WTC11 (cell line): ENCODE measurements around the gene GABRG3. TPM values are rescaled to one million over a fixed set of nuclear protein-coding genes. Genes with fewer than 3 reads are reported as not detected.

Experiments
- ATAC-seq: fragments of 200-7000 bp; cut with Tn5 transposase; 2 replicates; pipeline ENCODE4 v1.10.0; 2021; ENCODE audit warnings: mild to moderate bottlenecking, moderate library complexity
- CTCF ChIA-PET: fragments of 300-600 bp; sonication (Branson Sonifier 250); formaldehyde crosslinking; loops from one replicate; lab custom pipeline; 2021; ENCODE audit warnings: antibody characterized with exemption; lab: Charles Lee
- POLR2A ChIA-PET: fragments of 350-600 bp; sonication (Branson Sonifier 250); formaldehyde crosslinking; loops from one replicate; lab custom pipeline; 2021; ENCODE audit warnings: antibody characterized with exemption; lab: Charles Lee
- DNase-seq: peaks from one replicate; pipeline ENCODE4 v3.0.0; 2021; ENCODE audit warnings: low spot score
- H3K27ac Mint-ChIP-seq: 2 replicates; pipeline ENCODE4 v1.8.0; 2021; ENCODE audit warnings: mixed read lengths
- H3K27me3 Mint-ChIP-seq: 2 replicates; pipeline ENCODE4 v1.8.0; 2021; ENCODE audit warnings: low read depth, mild to moderate bottlenecking, moderate library complexity, mixed read lengths
- H3K36me3 Mint-ChIP-seq: 2 replicates; pipeline ENCODE4 v1.8.0; 2021; ENCODE audit warnings: mixed read lengths
- H3K4me1 Mint-ChIP-seq: 2 replicates; pipeline ENCODE4 v1.8.0; 2022; ENCODE audit warnings: mixed read lengths
- H3K4me3 Mint-ChIP-seq: 2 replicates; pipeline ENCODE4 v1.8.0; 2021; ENCODE audit warnings: mild to moderate bottlenecking, moderate library complexity, mixed read lengths
- H3K9me3 Mint-ChIP-seq: 2 replicates; pipeline ENCODE4 v1.8.0; 2021; ENCODE audit warnings: mixed read lengths
- CREM ChIP-seq: sonication (generic); formaldehyde crosslinking; IDR thresholded peaks from 2 replicates; pipeline ENCODE4 v1.8.1; 2022; ENCODE audit warnings: mild to moderate bottlenecking, missing genetic modification reagents, moderate library complexity
- JAZF1 ChIP-seq: fragments of 250-450 bp; sonication (Bioruptor Pico); IDR thresholded peaks from 2 replicates; pipeline ENCODE4 v1.9.0; 2021; ENCODE audit warnings: moderate library complexity, mild to moderate bottlenecking, inconsistent platforms
- RELA ChIP-seq: sonication (generic); formaldehyde crosslinking; IDR thresholded peaks from 2 replicates; pipeline ENCODE4 v1.8.1; 2022; ENCODE audit warnings: missing genetic modification reagents, mild to moderate bottlenecking, borderline replicate concordance
- TEAD1 ChIP-seq: sonication (generic); formaldehyde crosslinking; IDR thresholded peaks from 2 replicates; pipeline ENCODE4 v1.8.0; 2022; ENCODE audit warnings: mild to moderate bottlenecking, missing genetic modification reagents
- total RNA-seq: library from RNA; stranded (reverse); gene quantifications from 3 replicates; pipeline ENCODE4 v1.2.3, GENCODE V29; 2021
- TF ChIP-seq, protein P1 (sequence below): sonication (generic); formaldehyde crosslinking; IDR thresholded peaks from 2 replicates; pipeline ENCODE4 v1.8.1; 2023; ENCODE audit warnings: mild to moderate bottlenecking, moderate library complexity, missing genetic modification reagents
- TF ChIP-seq, protein P2 (sequence below): sonication (generic); formaldehyde crosslinking; IDR thresholded peaks from 2 replicates; pipeline ENCODE4 v1.8.1; 2023; ENCODE audit warnings: mild to moderate bottlenecking, missing genetic modification reagents
- TF ChIP-seq, protein P3 (sequence below): sonication (generic); formaldehyde crosslinking; IDR thresholded peaks from 2 replicates; pipeline ENCODE4 v1.8.0; 2022; ENCODE audit warnings: mild to moderate bottlenecking, missing genetic modification reagents
- TF ChIP-seq, protein P4 (sequence below): sonication (generic); formaldehyde crosslinking; IDR thresholded peaks from 2 replicates; pipeline ENCODE4 v1.8.1; 2023; ENCODE audit warnings: mild to moderate bottlenecking, missing genetic modification reagents, moderate library complexity
- TF ChIP-seq, protein P5 (sequence below): sonication (generic); formaldehyde crosslinking; IDR thresholded peaks from 2 replicates; pipeline ENCODE4 v1.8.1; 2022; ENCODE audit warnings: low read depth, missing genetic modification reagents, borderline replicate concordance
- TF ChIP-seq, protein P6 (sequence below): sonication (generic); formaldehyde crosslinking; IDR thresholded peaks from 2 replicates; pipeline ENCODE4 v1.8.0; 2022; ENCODE audit warnings: mild to moderate bottlenecking, missing genetic modification reagents
- TF ChIP-seq, protein P7 (sequence below): sonication (generic); formaldehyde crosslinking; IDR thresholded peaks from 2 replicates; pipeline ENCODE4 v1.8.1; 2022; ENCODE audit warnings: mild to moderate bottlenecking, moderate library complexity, missing genetic modification reagents
- TF ChIP-seq, protein P8 (sequence below): fragments of 250-450 bp; sonication (Bioruptor Pico); IDR thresholded peaks from 2 replicates; pipeline ENCODE4 v1.9.0; 2021; ENCODE audit warnings: mild to moderate bottlenecking, borderline replicate concordance

The GABRG3 gene
- total RNA-seq, 1 experiment from 2014 or later, result 0.72 TPM

DNA sequence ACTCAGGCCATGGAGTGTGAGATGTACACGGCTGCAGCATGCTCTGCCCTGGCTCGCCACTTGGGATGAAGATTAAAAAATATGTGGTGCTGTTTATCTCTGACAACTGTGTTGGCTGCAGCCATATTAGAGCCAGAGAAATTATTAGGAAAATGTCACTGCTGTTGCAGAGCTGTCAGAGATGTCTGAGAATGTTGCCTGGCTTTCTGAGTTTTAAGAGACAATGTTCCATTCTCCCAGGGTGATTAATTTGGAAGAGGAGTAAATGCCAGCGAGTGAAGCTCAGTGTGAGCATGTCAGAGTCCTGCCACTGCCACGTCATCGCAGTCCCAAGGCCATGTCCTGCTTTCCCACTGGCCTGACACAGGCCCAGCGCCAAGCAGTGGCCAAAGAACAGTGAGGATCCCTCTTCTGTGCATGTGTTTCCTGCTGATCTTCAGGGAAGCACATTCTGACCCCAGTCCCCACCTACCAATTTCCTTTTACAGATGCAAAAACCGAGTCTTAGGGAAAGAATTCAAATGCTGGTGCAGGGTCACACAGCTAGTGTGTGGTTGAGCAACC lies 370.9 kb downstream of the GABRG3 start (continued):
- TF ChIP-seq, protein P1, sequence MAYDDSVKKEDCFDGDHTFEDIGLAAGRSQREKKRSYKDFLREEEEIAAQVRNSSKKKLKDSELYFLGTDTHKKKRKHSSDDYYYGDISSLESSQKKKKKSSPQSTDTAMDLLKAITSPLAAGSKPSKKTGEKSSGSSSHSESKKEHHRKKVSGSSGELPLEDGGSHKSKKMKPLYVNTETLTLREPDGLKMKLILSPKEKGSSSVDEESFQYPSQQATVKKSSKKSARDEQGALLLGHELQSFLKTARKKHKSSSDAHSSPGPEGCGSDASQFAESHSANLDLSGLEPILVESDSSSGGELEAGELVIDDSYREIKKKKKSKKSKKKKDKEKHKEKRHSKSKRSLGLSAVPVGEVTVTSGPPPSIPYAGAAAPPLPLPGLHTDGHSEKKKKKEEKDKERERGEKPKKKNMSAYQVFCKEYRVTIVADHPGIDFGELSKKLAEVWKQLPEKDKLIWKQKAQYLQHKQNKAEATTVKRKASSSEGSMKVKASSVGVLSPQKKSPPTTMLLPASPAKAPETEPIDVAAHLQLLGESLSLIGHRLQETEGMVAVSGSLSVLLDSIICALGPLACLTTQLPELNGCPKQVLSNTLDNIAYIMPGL, result no peak

DNA sequence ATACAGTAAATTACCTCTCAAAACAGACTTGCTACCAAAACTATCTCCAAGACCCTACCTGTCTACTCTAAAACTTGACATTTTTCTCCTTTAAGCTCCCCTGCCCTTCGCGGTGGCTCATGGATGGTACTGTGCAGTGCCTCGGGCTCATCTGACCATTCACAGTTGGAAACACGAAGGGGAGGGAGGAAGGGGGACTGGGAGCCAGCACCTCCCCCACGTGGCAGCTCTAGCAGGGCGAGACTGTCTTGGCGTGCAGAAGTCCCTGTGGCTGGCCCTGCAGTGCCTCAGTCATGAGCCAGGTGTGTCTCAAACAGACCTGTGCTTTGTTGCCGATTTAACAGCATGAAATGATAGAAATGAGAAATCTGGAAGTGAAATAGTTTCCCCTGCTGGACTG lies 372.0 kb downstream of the GABRG3 start:
- CTCF ChIA-PET, result interaction anchor here (2.6 kb wide), 1 partner anchor 15 kb away, joined by 13 read pairs; no protein-coding TSS in a partner anchor
- Mint-ChIP-seq H3K27ac (no peak overlapping the region), H3K9me3 (peaks cover 12% of the 10 kb centered on the region), H3K27me3 (no peaks in the 10 kb centered on the region), H3K4me3 (no peak overlapping the region), H3K4me1 (peaks cover 32% of the 10 kb centered on the region), H3K36me3 (no peaks in the 10 kb centered on the region)
- POLR2A ChIA-PET, result no interaction called here
- TF ChIP-seq, protein P2, sequence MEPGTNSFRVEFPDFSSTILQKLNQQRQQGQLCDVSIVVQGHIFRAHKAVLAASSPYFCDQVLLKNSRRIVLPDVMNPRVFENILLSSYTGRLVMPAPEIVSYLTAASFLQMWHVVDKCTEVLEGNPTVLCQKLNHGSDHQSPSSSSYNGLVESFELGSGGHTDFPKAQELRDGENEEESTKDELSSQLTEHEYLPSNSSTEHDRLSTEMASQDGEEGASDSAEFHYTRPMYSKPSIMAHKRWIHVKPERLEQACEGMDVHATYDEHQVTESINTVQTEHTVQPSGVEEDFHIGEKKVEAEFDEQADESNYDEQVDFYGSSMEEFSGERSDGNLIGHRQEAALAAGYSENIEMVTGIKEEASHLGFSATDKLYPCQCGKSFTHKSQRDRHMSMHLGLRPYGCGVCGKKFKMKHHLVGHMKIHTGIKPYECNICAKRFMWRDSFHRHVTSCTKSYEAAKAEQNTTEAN (CRISPR knock-in tag), result no peak
- TF ChIP-seq, protein P3, sequence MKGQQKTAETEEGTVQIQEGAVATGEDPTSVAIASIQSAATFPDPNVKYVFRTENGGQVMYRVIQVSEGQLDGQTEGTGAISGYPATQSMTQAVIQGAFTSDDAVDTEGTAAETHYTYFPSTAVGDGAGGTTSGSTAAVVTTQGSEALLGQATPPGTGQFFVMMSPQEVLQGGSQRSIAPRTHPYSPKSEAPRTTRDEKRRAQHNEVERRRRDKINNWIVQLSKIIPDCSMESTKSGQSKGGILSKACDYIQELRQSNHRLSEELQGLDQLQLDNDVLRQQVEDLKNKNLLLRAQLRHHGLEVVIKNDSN (CRISPR knock-in tag), result 0 out of 2 replicates have a peak, but pooled peaks have one; percentile 18
- TF ChIP-seq, protein P4, sequence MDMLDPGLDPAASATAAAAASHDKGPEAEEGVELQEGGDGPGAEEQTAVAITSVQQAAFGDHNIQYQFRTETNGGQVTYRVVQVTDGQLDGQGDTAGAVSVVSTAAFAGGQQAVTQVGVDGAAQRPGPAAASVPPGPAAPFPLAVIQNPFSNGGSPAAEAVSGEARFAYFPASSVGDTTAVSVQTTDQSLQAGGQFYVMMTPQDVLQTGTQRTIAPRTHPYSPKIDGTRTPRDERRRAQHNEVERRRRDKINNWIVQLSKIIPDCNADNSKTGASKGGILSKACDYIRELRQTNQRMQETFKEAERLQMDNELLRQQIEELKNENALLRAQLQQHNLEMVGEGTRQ, result peak; percentile 17; the same call in 1 of the 2 replicates
- TF ChIP-seq JAZF1 (CRISPR knock-in tag) (no peak), RELA (CRISPR knock-in tag) (no peak), TEAD1 (CRISPR knock-in tag) (no peak), CREM (CRISPR knock-in tag) (no peak)
- TF ChIP-seq, protein P5, sequence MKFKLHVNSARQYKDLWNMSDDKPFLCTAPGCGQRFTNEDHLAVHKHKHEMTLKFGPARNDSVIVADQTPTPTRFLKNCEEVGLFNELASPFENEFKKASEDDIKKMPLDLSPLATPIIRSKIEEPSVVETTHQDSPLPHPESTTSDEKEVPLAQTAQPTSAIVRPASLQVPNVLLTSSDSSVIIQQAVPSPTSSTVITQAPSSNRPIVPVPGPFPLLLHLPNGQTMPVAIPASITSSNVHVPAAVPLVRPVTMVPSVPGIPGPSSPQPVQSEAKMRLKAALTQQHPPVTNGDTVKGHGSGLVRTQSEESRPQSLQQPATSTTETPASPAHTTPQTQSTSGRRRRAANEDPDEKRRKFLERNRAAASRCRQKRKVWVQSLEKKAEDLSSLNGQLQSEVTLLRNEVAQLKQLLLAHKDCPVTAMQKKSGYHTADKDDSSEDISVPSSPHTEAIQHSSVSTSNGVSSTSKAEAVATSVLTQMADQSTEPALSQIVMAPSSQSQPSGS, result no peak
- TF ChIP-seq, protein P6, sequence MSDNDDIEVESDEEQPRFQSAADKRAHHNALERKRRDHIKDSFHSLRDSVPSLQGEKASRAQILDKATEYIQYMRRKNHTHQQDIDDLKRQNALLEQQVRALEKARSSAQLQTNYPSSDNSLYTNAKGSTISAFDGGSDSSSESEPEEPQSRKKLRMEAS (CRISPR knock-in tag), result 0 out of 2 replicates have a peak, but pooled peaks have one; percentile 18
- TF ChIP-seq, protein P7, sequence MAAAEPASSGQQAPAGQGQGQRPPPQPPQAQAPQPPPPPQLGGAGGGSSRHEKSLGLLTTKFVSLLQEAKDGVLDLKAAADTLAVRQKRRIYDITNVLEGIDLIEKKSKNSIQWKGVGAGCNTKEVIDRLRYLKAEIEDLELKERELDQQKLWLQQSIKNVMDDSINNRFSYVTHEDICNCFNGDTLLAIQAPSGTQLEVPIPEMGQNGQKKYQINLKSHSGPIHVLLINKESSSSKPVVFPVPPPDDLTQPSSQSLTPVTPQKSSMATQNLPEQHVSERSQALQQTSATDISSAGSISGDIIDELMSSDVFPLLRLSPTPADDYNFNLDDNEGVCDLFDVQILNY (CRISPR knock-in tag), result no peak
- TF ChIP-seq, protein P8, sequence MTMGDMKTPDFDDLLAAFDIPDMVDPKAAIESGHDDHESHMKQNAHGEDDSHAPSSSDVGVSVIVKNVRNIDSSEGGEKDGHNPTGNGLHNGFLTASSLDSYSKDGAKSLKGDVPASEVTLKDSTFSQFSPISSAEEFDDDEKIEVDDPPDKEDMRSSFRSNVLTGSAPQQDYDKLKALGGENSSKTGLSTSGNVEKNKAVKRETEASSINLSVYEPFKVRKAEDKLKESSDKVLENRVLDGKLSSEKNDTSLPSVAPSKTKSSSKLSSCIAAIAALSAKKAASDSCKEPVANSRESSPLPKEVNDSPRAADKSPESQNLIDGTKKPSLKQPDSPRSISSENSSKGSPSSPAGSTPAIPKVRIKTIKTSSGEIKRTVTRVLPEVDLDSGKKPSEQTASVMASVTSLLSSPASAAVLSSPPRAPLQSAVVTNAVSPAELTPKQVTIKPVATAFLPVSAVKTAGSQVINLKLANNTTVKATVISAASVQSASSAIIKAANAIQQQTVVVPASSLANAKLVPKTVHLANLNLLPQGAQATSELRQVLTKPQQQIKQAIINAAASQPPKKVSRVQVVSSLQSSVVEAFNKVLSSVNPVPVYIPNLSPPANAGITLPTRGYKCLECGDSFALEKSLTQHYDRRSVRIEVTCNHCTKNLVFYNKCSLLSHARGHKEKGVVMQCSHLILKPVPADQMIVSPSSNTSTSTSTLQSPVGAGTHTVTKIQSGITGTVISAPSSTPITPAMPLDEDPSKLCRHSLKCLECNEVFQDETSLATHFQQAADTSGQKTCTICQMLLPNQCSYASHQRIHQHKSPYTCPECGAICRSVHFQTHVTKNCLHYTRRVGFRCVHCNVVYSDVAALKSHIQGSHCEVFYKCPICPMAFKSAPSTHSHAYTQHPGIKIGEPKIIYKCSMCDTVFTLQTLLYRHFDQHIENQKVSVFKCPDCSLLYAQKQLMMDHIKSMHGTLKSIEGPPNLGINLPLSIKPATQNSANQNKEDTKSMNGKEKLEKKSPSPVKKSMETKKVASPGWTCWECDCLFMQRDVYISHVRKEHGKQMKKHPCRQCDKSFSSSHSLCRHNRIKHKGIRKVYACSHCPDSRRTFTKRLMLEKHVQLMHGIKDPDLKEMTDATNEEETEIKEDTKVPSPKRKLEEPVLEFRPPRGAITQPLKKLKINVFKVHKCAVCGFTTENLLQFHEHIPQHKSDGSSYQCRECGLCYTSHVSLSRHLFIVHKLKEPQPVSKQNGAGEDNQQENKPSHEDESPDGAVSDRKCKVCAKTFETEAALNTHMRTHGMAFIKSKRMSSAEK (CRISPR knock-in tag), result no peak
- DNase-seq, result peak; percentile 29
- ATAC-seq, result peak; percentile 78
